Karpas-422 (cell line): Measurements from ENCODE around the gene IL12RB1. TPM values are rescaled to one million over a fixed set of nuclear protein-coding genes. Genes with fewer than 3 reads are reported as not detected.
A peak's percentile ranks its signal among the peaks of the same experiment; 100 is the strongest.
"Not testable (repeated sequence)": the region's sequence is repeated elsewhere in the genome, so short reads cannot be mapped to it uniquely, and the experiment has no call there.

Experiments used
- DNase-seq: peaks from one replicate; pipeline ENCODE4 v3.0.0-alpha.2; 2015
- H2AFZ ChIP-seq: fragments of 200-600 bp; sonication (generic); 2 replicates; pipeline ENCODE4 v1.6.1; 2014; ENCODE audit warnings: antibody characterized with exemption, low read length, mixed read lengths
- H3K27ac ChIP-seq: fragments of 200-600 bp; sonication (generic); 2 replicates; pipeline ENCODE4 v1.5.1; 2014; ENCODE audit warnings: mild to moderate bottlenecking, low read length, moderate library complexity
- H3K27me3 ChIP-seq: fragments of 200-600 bp; sonication (generic); 2 replicates; pipeline ENCODE4 v1.6.1; 2014; ENCODE audit warnings: low read length, mixed read lengths
- H3K36me3 ChIP-seq: fragments of 200-600 bp; sonication (generic); 2 replicates; pipeline ENCODE4 v1.6.1; 2014; ENCODE audit warnings: low read length, mixed read lengths; ENCODE audit not compliant: insufficient read depth
- H3K4me1 ChIP-seq: fragments of 200-600 bp; sonication (generic); 2 replicates; pipeline ENCODE4 v1.6.1; 2014; ENCODE audit warnings: mild to moderate bottlenecking, low read length, mixed read lengths
- H3K4me2 ChIP-seq: fragments of 200-600 bp; sonication (generic); 2 replicates; pipeline ENCODE4 v1.6.1; 2014; ENCODE audit warnings: low read length, low read depth, mild to moderate bottlenecking; ENCODE audit not compliant: poor library complexity, severe bottlenecking
- H3K4me3 ChIP-seq: fragments of 200-600 bp; sonication (generic); 2 replicates; pipeline ENCODE4 v1.5.1; 2014; ENCODE audit warnings: mild to moderate bottlenecking, antibody characterized with exemption, low read length, mixed read lengths
- H3K79me2 ChIP-seq: fragments of 200-600 bp; sonication (generic); 2 replicates; pipeline ENCODE4 v1.6.1; 2014; ENCODE audit warnings: mild to moderate bottlenecking, low read length, mixed read lengths
- H3K9ac ChIP-seq: fragments of 200-600 bp; sonication (generic); 2 replicates; pipeline ENCODE4 v1.6.0; 2014; ENCODE audit warnings: low read length
- H3K9me2 ChIP-seq: fragments of 200-600 bp; sonication (generic), shearing (Covaris generic); replicated peaks from 2 replicates; pipeline ENCODE4 v1.6.0; 2014; ENCODE audit warnings: mild to moderate bottlenecking, low read length, moderate library complexity; ENCODE audit not compliant: insufficient read depth
- H3K9me3 ChIP-seq: fragments of 300-700, 200-600 bp; sonication (generic); 2 replicates; pipeline ENCODE4 v1.6.1; 2014; ENCODE audit warnings: low read length, mixed read lengths
- H4K20me1 ChIP-seq: fragments of 200-600 bp; sonication (generic); 2 replicates; pipeline ENCODE4 v1.6.1; 2014; ENCODE audit warnings: mild to moderate bottlenecking, antibody characterized with exemption, low read length, low read depth; ENCODE audit not compliant: insufficient read depth
- total RNA-seq: library from RNA; depleted of rRNA; stranded (reverse); fragments of >200 nt; shearing (Covaris generic); gene quantifications from 2 replicates; pipeline ENCODE4 v1.2.3, GENCODE V29; 2014; ENCODE audit warnings: low replicate concordance

IL12RB1 gene
- total RNA-seq, 1 experiment from 2014 or later, result 6.1 TPM

DNA sequence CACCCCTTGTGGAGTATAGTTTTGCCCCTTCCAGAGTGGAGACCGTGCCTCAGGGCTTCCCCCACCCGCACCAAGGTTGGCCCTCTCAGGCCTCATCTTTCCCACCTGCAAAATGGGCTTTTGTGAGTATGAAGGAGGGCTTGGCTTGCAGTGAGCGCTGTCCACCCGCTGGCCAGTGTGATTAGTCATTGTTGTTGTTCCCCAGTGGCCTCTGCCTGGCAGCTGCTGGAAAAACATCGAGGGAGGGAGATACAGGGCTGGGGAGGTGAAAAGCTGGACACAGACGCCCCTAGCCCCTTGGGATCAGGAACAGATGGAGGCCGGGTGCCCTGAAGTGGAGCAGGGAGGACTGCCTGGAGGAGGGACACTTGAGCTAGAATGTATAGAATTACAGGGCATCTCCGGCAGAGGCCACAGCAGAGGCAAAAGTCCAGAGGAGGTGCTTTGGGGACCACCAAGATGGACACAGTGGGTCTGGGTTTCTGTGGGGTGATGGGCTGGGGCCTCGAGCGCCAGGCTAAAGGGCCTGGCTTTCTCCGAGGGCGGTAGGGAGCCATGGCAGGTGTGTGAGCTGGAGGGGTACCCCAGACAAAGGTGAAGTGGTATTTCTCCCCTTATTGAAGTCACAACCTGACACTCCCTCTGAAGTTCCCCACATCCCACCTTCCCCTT is 3.9 kb upstream of the IL12RB1 start:
- H3K27ac ChIP-seq, result peak overlapping the region; percentile 89
- peak overlapping the region; percentile 63 for H3K4me2 ChIP-seq
- DNase-seq, result no peak
- H3K79me2 ChIP-seq, result no peaks in the 10 kb centered on the region; the same call in 1 of the 2 replicates
- H3K9me3 ChIP-seq, result no peaks in the 10 kb centered on the region
- H3K36me3 ChIP-seq, result no peaks in the 10 kb centered on the region
- H3K27me3 ChIP-seq, result no peaks in the 10 kb centered on the region
- H3K4me1 ChIP-seq, result peaks cover 48% of the 10 kb centered on the region
- peak overlapping the region; percentile 50; the same call in 1 of the 2 replicates for H3K4me3 ChIP-seq
- peak overlapping the region; percentile 68 for H3K9ac ChIP-seq
- no peaks in the 10 kb centered on the region for H4K20me1 ChIP-seq
- no peaks in the 10 kb centered on the region for H3K9me2 ChIP-seq
- peak overlapping the region; percentile 13; the same call in 1 of the 2 replicates for H2AFZ ChIP-seq

DNA sequence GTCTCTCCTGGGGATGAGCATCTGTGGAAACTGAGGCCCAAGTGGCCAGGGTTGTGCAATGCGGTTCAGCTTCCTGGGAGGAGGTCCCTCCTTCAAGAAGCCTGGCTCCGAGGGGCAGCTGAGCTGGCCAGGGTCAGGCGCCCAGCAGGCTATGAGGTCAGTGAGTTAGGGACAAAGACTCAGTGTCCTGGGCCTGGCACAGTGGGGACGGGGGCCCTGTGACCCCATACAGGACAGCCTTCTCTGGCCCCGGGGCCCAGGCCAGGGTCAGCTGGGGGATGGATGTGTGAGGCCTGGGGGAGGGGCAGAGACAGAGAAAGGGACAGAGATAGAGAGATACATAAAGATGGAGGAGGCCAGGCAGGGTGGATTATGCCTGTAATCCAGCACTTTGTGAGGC is 3.0 kb upstream of the IL12RB1 start:
- peaks cover 48% of the 10 kb centered on the region for H3K4me1 ChIP-seq
- no peaks in the 10 kb centered on the region for H3K27me3 ChIP-seq
- no peak for DNase-seq
- no peaks in the 10 kb centered on the region for H4K20me1 ChIP-seq
- H3K79me2 ChIP-seq, result no peaks in the 10 kb centered on the region; the same call in 1 of the 2 replicates
- H3K9me2 ChIP-seq, result no peaks in the 10 kb centered on the region
- peak overlapping the region; percentile 50; the same call in 1 of the 2 replicates for H3K4me3 ChIP-seq
- peak overlapping the region; percentile 63 for H3K4me2 ChIP-seq
- peak overlapping the region; percentile 68 for H3K9ac ChIP-seq
- H3K9me3 ChIP-seq, result no peaks in the 10 kb centered on the region
- H2AFZ ChIP-seq, result no peak overlapping the region
- H3K36me3 ChIP-seq, result no peaks in the 10 kb centered on the region
- peak overlapping the region; percentile 89 for H3K27ac ChIP-seq

DNA sequence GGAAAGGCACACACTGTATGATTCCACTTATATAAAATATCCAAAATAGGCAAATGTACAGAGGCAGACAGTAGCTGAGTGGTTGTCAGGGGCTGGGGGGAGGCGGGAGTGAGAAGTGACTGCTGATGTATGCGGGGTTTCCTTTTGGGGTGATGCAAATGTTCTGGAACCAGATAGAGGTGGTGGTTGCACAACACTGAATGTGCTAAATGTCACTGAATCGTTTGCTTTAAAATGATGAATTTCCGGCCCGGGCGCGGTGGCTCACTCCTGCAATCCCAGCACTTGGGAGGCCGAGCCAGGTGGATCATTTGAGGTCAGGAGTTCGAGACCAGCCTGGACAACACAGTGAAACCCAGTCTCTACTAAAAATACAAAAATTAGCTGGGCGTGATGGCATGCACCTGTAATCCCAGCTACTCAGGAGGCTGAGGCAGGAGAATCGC is 2.4 kb upstream of the IL12RB1 start:
- H3K36me3 ChIP-seq, H2AFZ ChIP-seq, H3K9me3 ChIP-seq, H4K20me1 ChIP-seq, H3K27me3 ChIP-seq, H3K79me2 ChIP-seq, H3K9me2 ChIP-seq: not testable (repeated sequence)
- H3K27ac ChIP-seq, result peak overlapping the region; percentile 89
- peak overlapping the region; percentile 68 for H3K9ac ChIP-seq
- peak overlapping the region; percentile 63 for H3K4me2 ChIP-seq
- H3K4me1 ChIP-seq, result peaks cover 48% of the 10 kb centered on the region
- peak; percentile 96 for DNase-seq
- peak overlapping the region; percentile 50; the same call in 1 of the 2 replicates for H3K4me3 ChIP-seq

- H3K4me2 ChIP-seq, result peak overlapping the region; percentile 71
- no peak overlapping the region for H3K4me3 ChIP-seq
- H3K9ac ChIP-seq, result no peak overlapping the region
Measured at GRCh38 chr19:18085702-18086457, 854 bp downstream of the IL12RB1 start.

GRCh38 chr19:18083929-18084684 is 2.6 kb downstream of the IL12RB1 start:
- Histone ChIP-seq H3K79me2 (no peaks in the 10 kb centered on the region), H3K9ac (no peak overlapping the region), H3K9me3 (no peaks in the 10 kb centered on the region), H3K4me1 (peaks cover 21% of the 10 kb centered on the region), H3K4me2 (no peak overlapping the region), H3K36me3 (no peaks in the 10 kb centered on the region), H3K27ac (no peak overlapping the region), H4K20me1 (no peaks in the 10 kb centered on the region), H3K27me3 (no peaks in the 10 kb centered on the region), H2AFZ (no peak overlapping the region), H3K4me3 (no peak overlapping the region), H3K9me2 (no peaks in the 10 kb centered on the region)
- DNase-seq, result no peak

More at GRCh38 chr19:18085702-18086457, 854 bp downstream of the IL12RB1 start:
- Histone ChIP-seq H2AFZ (peak overlapping the region; percentile 71; the same call in 1 of the 2 replicates), H3K9me3 (no peaks in the 10 kb centered on the region), H3K36me3 (no peaks in the 10 kb centered on the region), H3K27me3 (no peaks in the 10 kb centered on the region), H4K20me1 (no peaks in the 10 kb centered on the region), H3K27ac (peak overlapping the region; percentile 70), H3K4me1 (peaks cover 39% of the 10 kb centered on the region), H3K9me2 (no peaks in the 10 kb centered on the region), H3K79me2 (no peaks in the 10 kb centered on the region; the same call in 1 of the 2 replicates)
- no peak for DNase-seq

GRCh38 chr19:18074192-18074591 is 12.5 kb downstream of the IL12RB1 start:
- H2AFZ ChIP-seq, result no peak overlapping the region
- H3K4me3 ChIP-seq, result no peak overlapping the region
- no peaks in the 10 kb centered on the region for H3K36me3 ChIP-seq
- H3K27ac ChIP-seq, result no peak overlapping the region
- H3K9me3 ChIP-seq, result no peaks in the 10 kb centered on the region
- H3K9ac ChIP-seq, result no peak overlapping the region
- H3K27me3 ChIP-seq, result no peaks in the 10 kb centered on the region
- H3K4me1 ChIP-seq, result no peaks in the 10 kb centered on the region
- H4K20me1 ChIP-seq, result no peaks in the 10 kb centered on the region
- no peaks in the 10 kb centered on the region for H3K9me2 ChIP-seq
- no peaks in the 10 kb centered on the region for H3K79me2 ChIP-seq
- no peak overlapping the region for H3K4me2 ChIP-seq
- no peak for DNase-seq

GRCh38 chr19:18073197-18073596 is 13.5 kb downstream of the IL12RB1 start:
- Histone ChIP-seq H3K4me3 (no peak overlapping the region), H3K4me2 (no peak overlapping the region), H3K27ac (no peak overlapping the region), H3K79me2 (no peaks in the 10 kb centered on the region), H3K9me2 (no peaks in the 10 kb centered on the region), H3K9me3 (no peaks in the 10 kb centered on the region), H3K4me1 (no peaks in the 10 kb centered on the region), H4K20me1 (no peaks in the 10 kb centered on the region), H3K9ac (no peak overlapping the region), H3K27me3 (no peaks in the 10 kb centered on the region), H2AFZ (no peak overlapping the region), H3K36me3 (no peaks in the 10 kb centered on the region)
- DNase-seq, result no peak

- Histone ChIP-seq H3K4me3 (no peak overlapping the region), H3K4me1 (no peaks in the 10 kb centered on the region), H4K20me1 (no peaks in the 10 kb centered on the region), H2AFZ (no peak overlapping the region), H3K4me2 (no peak overlapping the region), H3K9me2 (no peaks in the 10 kb centered on the region), H3K27ac (no peak overlapping the region), H3K36me3 (no peaks in the 10 kb centered on the region), H3K9ac (no peak overlapping the region), H3K9me3 (no peaks in the 10 kb centered on the region), H3K79me2 (no peaks in the 10 kb centered on the region), H3K27me3 (no peaks in the 10 kb centered on the region)
- no peak for DNase-seq
Measured at GRCh38 chr19:18072335-18072734, 14.4 kb downstream of the IL12RB1 start.
